ENCODE measurements around the gene ZNF185. TPM values are rescaled to one million over a fixed set of nuclear protein-coding genes. Genes with fewer than 3 reads are reported as not detected.

Gene ZNF185
- total RNA-seq, 1 experiment from 2014 or later, result 11.3 TPM

DNA sequence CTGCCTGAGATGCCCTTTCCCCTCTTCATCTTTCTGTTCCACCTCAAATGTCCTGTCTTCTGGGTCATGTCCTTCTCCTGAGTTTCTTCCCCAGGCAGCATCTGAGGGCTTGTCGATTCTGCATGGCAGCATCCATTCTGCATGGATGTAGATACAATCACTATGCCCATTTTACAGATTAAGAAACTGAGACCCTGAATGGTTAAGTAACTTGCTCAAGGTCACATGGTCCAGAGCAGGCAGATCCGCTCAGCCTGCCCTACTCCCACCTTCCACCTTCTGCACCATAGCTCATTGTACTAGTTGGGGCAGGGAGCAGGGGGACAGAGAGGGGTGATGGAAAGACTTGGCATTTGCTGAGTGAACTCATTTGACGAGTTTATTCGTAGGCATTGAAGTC, 32.0 kb downstream of the ZNF185 start:
- H3K4me2 ChIP-seq (ENCODE audit: insufficient read depth, insufficient read length, low read length), result no peak overlapping the region
- no peaks in the 10 kb centered on the region for H3K4me1 ChIP-seq (ENCODE audit: insufficient read depth, low read length)
- H3K27ac ChIP-seq (ENCODE audit: insufficient read length, low read depth, low read length), result no peak overlapping the region
- H4K20me1 ChIP-seq (ENCODE audit: control insufficient read depth, insufficient read depth, insufficient read length), result peaks cover 3% of the 10 kb centered on the region
- H2BK12ac ChIP-seq (ENCODE audit: insufficient read length, low read depth, low read length), result no peak overlapping the region
- H4K5ac ChIP-seq (ENCODE audit: insufficient read length, low read depth, low read length), result no peak overlapping the region
- Mint-ChIP-seq H3K9me3 (peaks cover 65 to 81% of the 10 kb centered on the region in 2 experiments), H3K27me3 (ENCODE audit: low read depth) (no peaks in the 10 kb centered on the region; the same call in 1 of the 2 replicates), H3K4me3 (no peak overlapping the region; a peak in 1 of 5 replicates), H3K4me1 (peaks cover 7 to 8% of the 10 kb centered on the region in 2 experiments), H3K36me3 (ENCODE audit: insufficient read depth in 1 of 3, low read depth in 3 of 3) (peaks cover 0 to 15% (median 2%) of the 10 kb centered on the region in 3 experiments; a peak in 5 of 7 replicates), H3K27ac (no peak overlapping the region)
- no peak for DNase-seq
- H4K91ac ChIP-seq (ENCODE audit: insufficient read length, low read depth, low read length), result no peak overlapping the region
- H3K4ac ChIP-seq (ENCODE audit: low read depth, low read length), result no peak overlapping the region
- no peak overlapping the region for H2AFZ ChIP-seq (ENCODE audit: low read length)
- H3K14ac ChIP-seq (ENCODE audit: insufficient read depth, low read length), result no peak overlapping the region
- no peak overlapping the region for H2BK5ac ChIP-seq (ENCODE audit: insufficient read length, low read length)
- no peak overlapping the region for H3K56ac ChIP-seq (ENCODE audit: insufficient read length, low read depth, low read length)
- H3K23ac ChIP-seq (ENCODE audit: insufficient read length, low read depth, low read length), result no peak overlapping the region
- H3K79me2 ChIP-seq (ENCODE audit: insufficient read depth, low read length), result no peaks in the 10 kb centered on the region
- no peak overlapping the region for H3K9ac ChIP-seq (ENCODE audit: extremely low read depth, insufficient read length, low read length)
- no peaks in the 10 kb centered on the region for H3K79me1 ChIP-seq (ENCODE audit: insufficient read depth, low read depth, low read length, poor library complexity, severe bottlenecking)
- H2BK20ac ChIP-seq (ENCODE audit: low read depth, low read length, poor library complexity, severe bottlenecking), result no peak overlapping the region
- H3T11ph ChIP-seq (ENCODE audit: low read length), result no peak overlapping the region
- no peak overlapping the region for H2BK120ac ChIP-seq (ENCODE audit: low read depth, low read length, poor library complexity, severe bottlenecking)
- H4K8ac ChIP-seq (replicated peaks; ENCODE audit: insufficient read length, low read depth, low read length), result no peak overlapping the region
- peaks cover 44% of the 10 kb centered on the region for H3K9me3 ChIP-seq (ENCODE audit: control insufficient read depth, low read depth, low read length)
- 100% methylated on average over 1 of the region's 4 CpGs for WGBS (ENCODE audit: extremely low coverage, insufficient read length, low lambda C conversion rate)
- TF ChIP-seq, protein P1, sequence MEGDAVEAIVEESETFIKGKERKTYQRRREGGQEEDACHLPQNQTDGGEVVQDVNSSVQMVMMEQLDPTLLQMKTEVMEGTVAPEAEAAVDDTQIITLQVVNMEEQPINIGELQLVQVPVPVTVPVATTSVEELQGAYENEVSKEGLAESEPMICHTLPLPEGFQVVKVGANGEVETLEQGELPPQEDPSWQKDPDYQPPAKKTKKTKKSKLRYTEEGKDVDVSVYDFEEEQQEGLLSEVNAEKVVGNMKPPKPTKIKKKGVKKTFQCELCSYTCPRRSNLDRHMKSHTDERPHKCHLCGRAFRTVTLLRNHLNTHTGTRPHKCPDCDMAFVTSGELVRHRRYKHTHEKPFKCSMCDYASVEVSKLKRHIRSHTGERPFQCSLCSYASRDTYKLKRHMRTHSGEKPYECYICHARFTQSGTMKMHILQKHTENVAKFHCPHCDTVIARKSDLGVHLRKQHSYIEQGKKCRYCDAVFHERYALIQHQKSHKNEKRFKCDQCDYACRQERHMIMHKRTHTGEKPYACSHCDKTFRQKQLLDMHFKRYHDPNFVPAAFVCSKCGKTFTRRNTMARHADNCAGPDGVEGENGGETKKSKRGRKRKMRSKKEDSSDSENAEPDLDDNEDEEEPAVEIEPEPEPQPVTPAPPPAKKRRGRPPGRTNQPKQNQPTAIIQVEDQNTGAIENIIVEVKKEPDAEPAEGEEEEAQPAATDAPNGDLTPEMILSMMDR (conservative IDR thresholded peaks at IDR 0.05), result no peak
- no peaks in the 10 kb centered on the region for H3K23me2 ChIP-seq (ENCODE audit: insufficient read length, low read depth, low read length, poor library complexity, severe bottlenecking)
- no peak overlapping the region for H2BK15ac ChIP-seq (ENCODE audit: low read depth, low read length)
- H2AK5ac ChIP-seq (ENCODE audit: insufficient read length, low read length), result no peak overlapping the region
- H3K27me3 ChIP-seq (ENCODE audit: insufficient read depth, low read length), result no peaks in the 10 kb centered on the region
- no peak overlapping the region for H3K18ac ChIP-seq (ENCODE audit: insufficient read length, low read depth, low read length)

All from H9 (cell line).